PC-9 (cell line): ENCODE data around the gene VPS35.

Experiments
- CTCF ChIP-seq: fragments of 200-600 bp; sonication (generic); conservative IDR thresholded peaks from 2 replicates; pipeline ENCODE4 v1.6.1; 2017; ENCODE audit warnings: mixed run types, antibody characterized with exemption, mild to moderate bottlenecking, moderate library complexity
- EZH2 ChIP-seq: fragments of 200-600 bp; sonication (generic); IDR thresholded peaks from 2 replicates; pipeline ENCODE4 v1.8.0; 2017; ENCODE audit warnings: antibody characterized with exemption, low read depth

GRCh38 chr16:46719528-46719927 is 30.6 kb upstream of the VPS35 start:
- TF ChIP-seq CTCF (no peak), EZH2 (no peak)
